Measurements from ENCODE around the gene MAD2L2. TPM values are rescaled to one million over a fixed set of nuclear protein-coding genes. Genes with fewer than 3 reads are reported as not detected.

The MAD2L2 gene
- total and polyA plus RNA-seq, 9 of the 15 experiments (the other 6 are each of a cell fraction or from before 2014, with no cell fraction given), result 12.4 to 286 (median 143) TPM

DNA sequence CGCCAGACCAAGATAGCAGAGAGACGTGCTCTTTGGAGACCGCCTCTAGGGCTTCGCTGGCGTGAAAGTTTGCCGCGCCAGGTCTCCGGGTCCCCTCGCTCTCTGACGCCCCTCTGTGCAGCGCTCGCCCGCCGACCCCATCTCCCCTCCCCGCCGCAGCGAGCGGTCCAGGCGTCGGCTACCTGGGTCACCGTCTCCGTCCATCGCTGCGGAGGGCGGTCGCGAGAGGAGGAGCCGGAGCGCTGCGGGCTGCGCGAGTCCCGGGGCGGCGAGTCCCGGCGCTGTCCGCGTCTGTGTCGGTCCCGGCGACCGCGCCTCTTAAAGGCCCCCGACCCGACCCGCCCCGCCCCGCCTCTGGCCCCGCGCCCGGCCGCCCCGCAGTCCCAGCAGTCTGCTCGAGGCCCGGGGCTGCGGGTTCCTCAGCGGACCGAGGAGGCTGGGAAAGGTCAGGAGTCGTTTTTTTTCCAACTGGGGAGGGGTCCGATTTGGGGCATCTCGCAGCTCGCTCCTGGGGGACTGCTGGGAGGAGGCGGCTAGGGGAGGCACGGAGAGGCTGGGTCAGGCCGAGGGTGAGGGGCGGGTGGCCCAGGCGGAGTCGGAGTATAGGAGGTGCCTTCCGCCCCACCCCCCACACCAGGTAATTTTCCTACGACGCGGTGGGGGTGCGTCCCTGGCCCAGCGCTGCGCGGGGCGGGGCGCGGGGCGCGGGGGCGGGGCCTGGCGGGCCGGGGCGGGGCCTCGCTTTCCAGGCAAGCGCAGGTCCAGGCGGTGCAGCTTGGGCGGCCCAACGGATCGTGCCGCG, 26.6 kb downstream of the MAD2L2 start, which contains the start of the genes FBXO2 and FBXO44:
TSS of gene FBXO2 (minus strand) at position 293 of the 802 bp plus-strand sequence. CDS start at position 204, 89 bp downstream.
TSS of gene FBXO44 (plus strand) at position 741 of the 802 bp plus-strand sequence. CDS start 959 bp downstream, outside the sequence.
- FAIRE-seq (no peak), ATAC-seq (peak; percentile 78), DNase-seq (ENCODE audit: extremely low read depth in 1 of 4, low spot score in 3 of 4) (peak; percentile 58 to 87 (median 84))
- in situ Hi-C loops (cut with MboI), result no loop called here
- Histone ChIP-seq H3K36me3 (ENCODE audit: control insufficient read depth, insufficient read depth, low read length) (peaks cover 16% of the 10 kb centered on the region; the same call in 2 of the 3 replicates), H3K79me2 (ENCODE audit: control insufficient read depth, insufficient read depth, low read length) (no peaks in the 10 kb centered on the region), H3K4me2 (ENCODE audit: insufficient read depth, low read length) (peak within 1 kb of the TSS; percentile 79), H3K9ac (ENCODE audit: insufficient read depth in 1 of 2, low read depth in 2 of 2, low read length in 2 of 2) (peak within 1 kb of the TSS in 1 of 2 experiments; percentile 91; a peak in 2 of 4 replicates), H3K4me1 (replicated peaks in 1 of 2; ENCODE audit: control insufficient read depth in 2 of 2, insufficient read depth in 2 of 2, low read length in 2 of 2) (peaks cover 13 to 49% of the 10 kb centered on the region in 2 experiments; a peak in 4 of 5 replicates), H3K9me1 (ENCODE audit: control insufficient read depth, insufficient read depth, low read length) (no peaks in the 10 kb centered on the region), H3K9me3 (replicated peaks; ENCODE audit: control insufficient read depth, insufficient read depth, low read depth, low read length) (no peaks in the 10 kb centered on the region; the same call in 1 of the 2 replicates), H2AFZ (ENCODE audit: low read depth, low read length) (peak within 1 kb of the TSS; percentile 92), H3K27ac (ENCODE audit: extremely low read depth, low read depth, low read length) (no peak within 1 kb of the TSS), H4K20me1 (replicated peaks; ENCODE audit: control insufficient read depth, insufficient read depth, low read length) (no peaks in the 10 kb centered on the region), H3K27me3 (ENCODE audit: control insufficient read depth in 2 of 2, insufficient read depth in 2 of 2, low read length in 2 of 2) (no peaks in the 10 kb centered on the region), H3K4me3 (peak within 1 kb of the TSS; percentile 48)
- BruUV-seq (replicated peaks), result no TSS peak
- ChIA-PET CTCF (ENCODE audit: low intra/inter-chr PET ratio) (interaction anchor here (1.7 kb wide), 1 partner anchor 66 kb away, joined by 5 read pairs; no protein-coding TSS in a partner anchor), POLR2A (interaction anchor here (0.5 to 3.0 kb wide), 7 partner anchors 10 to 641 kb away, joined by 3 to 12 read pairs (median 4); partner anchors contain the start of gene FBXO6)
- 13% methylated on average over 38 of the region's 94 CpGs for WGBS (ENCODE audit: insufficient coverage, low coverage, missing lambda C conversion rate)
- intact Hi-C loops (cut with micrococcal nuclease), result no loop called here
- 0 out of 4 replicates have a peak, but pooled peaks of 1 of the 2 experiments have one; percentile 45 for TF ChIP-seq KDM1A (IDR thresholded peaks at IDR 0.05)
- TF ChIP-seq EGR1 (conservative IDR thresholded peaks at IDR 0.05), result no peak
- TF ChIP-seq KLF10 (CRISPR knock-in tag; IDR thresholded peaks at IDR 0.05), result no peak
- TF ChIP-seq, protein P1, sequence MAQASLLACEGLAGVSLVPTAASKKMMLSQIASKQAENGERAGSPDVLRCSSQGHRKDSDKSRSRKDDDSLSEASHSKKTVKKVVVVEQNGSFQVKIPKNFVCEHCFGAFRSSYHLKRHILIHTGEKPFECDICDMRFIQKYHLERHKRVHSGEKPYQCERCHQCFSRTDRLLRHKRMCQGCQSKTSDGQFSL (CRISPR knock-in tag; IDR thresholded peaks at IDR 0.05), result peak; percentile 81; the same call in 1 of the 2 replicates
- TF ChIP-seq, protein P1 (tag; IDR thresholded peaks at IDR 0.05), result peak in 1 of 2 experiments; percentile 44; a peak in 1 of 4 replicates
- peak; percentile 63; the same call in 1 of the 2 replicates for TF ChIP-seq HDAC2 (IDR thresholded peaks at IDR 0.05)
- 0 out of 2 replicates have a peak, but pooled peaks have one; percentile 16 for TF ChIP-seq DPF2 (IDR thresholded peaks at IDR 0.05)
- TF ChIP-seq, protein P2, sequence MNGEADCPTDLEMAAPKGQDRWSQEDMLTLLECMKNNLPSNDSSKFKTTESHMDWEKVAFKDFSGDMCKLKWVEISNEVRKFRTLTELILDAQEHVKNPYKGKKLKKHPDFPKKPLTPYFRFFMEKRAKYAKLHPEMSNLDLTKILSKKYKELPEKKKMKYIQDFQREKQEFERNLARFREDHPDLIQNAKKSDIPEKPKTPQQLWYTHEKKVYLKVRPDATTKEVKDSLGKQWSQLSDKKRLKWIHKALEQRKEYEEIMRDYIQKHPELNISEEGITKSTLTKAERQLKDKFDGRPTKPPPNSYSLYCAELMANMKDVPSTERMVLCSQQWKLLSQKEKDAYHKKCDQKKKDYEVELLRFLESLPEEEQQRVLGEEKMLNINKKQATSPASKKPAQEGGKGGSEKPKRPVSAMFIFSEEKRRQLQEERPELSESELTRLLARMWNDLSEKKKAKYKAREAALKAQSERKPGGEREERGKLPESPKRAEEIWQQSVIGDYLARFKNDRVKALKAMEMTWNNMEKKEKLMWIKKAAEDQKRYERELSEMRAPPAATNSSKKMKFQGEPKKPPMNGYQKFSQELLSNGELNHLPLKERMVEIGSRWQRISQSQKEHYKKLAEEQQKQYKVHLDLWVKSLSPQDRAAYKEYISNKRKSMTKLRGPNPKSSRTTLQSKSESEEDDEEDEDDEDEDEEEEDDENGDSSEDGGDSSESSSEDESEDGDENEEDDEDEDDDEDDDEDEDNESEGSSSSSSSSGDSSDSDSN (IDR thresholded peaks at IDR 0.05; ENCODE audit: borderline replicate concordance in 1 of 2, low read depth in 2 of 2, low read length in 2 of 2), result 0 out of 4 replicates have a peak, but pooled peaks of 1 of the 2 experiments have one; percentile 25
- TF ChIP-seq, protein P3, sequence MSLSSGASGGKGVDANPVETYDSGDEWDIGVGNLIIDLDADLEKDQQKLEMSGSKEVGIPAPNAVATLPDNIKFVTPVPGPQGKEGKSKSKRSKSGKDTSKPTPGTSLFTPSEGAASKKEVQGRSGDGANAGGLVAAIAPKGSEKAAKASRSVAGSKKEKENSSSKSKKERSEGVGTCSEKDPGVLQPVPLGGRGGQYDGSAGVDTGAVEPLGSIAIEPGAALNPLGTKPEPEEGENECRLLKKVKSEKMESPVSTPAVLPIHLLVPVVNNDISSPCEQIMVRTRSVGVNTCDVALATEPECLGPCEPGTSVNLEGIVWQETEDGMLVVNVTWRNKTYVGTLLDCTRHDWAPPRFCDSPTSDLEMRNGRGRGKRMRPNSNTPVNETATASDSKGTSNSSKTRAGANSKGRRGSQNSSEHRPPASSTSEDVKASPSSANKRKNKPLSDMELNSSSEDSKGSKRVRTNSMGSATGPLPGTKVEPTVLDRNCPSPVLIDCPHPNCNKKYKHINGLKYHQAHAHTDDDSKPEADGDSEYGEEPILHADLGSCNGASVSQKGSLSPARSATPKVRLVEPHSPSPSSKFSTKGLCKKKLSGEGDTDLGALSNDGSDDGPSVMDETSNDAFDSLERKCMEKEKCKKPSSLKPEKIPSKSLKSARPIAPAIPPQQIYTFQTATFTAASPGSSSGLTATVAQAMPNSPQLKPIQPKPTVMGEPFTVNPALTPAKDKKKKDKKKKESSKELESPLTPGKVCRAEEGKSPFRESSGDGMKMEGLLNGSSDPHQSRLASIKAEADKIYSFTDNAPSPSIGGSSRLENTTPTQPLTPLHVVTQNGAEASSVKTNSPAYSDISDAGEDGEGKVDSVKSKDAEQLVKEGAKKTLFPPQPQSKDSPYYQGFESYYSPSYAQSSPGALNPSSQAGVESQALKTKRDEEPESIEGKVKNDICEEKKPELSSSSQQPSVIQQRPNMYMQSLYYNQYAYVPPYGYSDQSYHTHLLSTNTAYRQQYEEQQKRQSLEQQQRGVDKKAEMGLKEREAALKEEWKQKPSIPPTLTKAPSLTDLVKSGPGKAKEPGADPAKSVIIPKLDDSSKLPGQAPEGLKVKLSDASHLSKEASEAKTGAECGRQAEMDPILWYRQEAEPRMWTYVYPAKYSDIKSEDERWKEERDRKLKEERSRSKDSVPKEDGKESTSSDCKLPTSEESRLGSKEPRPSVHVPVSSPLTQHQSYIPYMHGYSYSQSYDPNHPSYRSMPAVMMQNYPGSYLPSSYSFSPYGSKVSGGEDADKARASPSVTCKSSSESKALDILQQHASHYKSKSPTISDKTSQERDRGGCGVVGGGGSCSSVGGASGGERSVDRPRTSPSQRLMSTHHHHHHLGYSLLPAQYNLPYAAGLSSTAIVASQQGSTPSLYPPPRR (CRISPR knock-in tag; IDR thresholded peaks at IDR 0.05; ENCODE audit: borderline replicate concordance), result no peak
- TF ChIP-seq, protein P4, sequence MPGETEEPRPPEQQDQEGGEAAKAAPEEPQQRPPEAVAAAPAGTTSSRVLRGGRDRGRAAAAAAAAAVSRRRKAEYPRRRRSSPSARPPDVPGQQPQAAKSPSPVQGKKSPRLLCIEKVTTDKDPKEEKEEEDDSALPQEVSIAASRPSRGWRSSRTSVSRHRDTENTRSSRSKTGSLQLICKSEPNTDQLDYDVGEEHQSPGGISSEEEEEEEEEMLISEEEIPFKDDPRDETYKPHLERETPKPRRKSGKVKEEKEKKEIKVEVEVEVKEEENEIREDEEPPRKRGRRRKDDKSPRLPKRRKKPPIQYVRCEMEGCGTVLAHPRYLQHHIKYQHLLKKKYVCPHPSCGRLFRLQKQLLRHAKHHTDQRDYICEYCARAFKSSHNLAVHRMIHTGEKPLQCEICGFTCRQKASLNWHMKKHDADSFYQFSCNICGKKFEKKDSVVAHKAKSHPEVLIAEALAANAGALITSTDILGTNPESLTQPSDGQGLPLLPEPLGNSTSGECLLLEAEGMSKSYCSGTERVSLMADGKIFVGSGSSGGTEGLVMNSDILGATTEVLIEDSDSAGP (CRISPR knock-in tag; IDR thresholded peaks at IDR 0.05), result peak; percentile 83; the same call in 1 of the 2 replicates
